Pulmonary artery endothelial cell (primary cell): ENCODE measurements around the gene DGKD. TPM values are rescaled to one million over a fixed set of nuclear protein-coding genes. Genes with fewer than 3 reads are reported as not detected.

Experiments
- DNase-seq: peaks from one replicate; pipeline ENCODE4 v3.0.0-alpha.2; 2011; ENCODE audit warnings: low read depth, low spot score
- total RNA-seq: library from RNA; depleted of rRNA; stranded (reverse); fragments of >200 nt; gene quantifications from 2 replicates; pipeline ENCODE4 v1.2.3, GENCODE V29; 2014

DGKD gene
- total RNA-seq, 1 donor from 2014 or later = 6.9 TPM

DNA sequence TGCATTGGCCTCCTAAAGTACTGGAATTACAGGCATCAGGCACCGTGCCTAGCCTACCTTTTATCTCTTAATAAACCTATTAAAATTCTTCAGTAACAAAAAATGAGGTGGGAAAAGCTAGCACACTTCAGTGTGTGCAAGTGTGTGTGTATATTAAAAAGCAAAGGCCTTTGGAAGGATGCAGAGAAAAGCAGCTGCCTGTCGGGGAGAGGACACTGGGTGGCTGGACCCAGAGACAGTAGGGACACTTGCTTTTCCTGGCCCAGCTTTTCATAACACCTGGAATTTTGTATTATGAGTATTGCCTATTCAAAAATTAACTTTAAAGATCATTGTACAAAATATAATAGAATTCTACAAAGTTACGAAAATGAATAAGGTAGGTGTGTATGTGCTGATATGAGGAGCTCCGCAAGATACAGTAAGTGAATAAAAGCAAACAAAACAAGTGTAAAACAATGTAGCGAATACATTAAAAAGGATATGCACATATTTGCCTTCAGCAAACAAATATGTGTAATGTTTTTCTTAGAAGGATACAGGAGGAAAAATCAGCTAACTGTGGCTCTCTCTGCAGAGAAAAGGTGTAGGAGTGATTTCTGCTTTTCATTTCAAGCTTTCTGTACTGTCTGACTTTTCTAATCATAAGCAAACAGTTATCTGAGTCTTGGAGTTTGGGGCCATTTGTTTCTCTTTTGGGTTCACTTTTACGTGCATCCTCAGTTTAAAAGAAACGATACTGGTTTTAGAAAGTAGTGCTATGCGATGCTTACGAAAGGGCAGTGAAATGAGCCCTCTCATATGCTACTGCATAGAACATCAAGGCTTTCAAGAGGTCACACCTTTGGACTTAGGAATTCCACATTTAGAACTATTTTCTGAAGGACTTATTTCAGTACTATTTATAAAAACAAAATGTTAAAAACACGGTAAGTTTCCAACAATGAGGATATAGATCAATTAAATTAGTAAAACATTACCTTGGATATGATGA, 141.5 kb downstream of the DGKD start:
- no peak for DNase-seq

DNA sequence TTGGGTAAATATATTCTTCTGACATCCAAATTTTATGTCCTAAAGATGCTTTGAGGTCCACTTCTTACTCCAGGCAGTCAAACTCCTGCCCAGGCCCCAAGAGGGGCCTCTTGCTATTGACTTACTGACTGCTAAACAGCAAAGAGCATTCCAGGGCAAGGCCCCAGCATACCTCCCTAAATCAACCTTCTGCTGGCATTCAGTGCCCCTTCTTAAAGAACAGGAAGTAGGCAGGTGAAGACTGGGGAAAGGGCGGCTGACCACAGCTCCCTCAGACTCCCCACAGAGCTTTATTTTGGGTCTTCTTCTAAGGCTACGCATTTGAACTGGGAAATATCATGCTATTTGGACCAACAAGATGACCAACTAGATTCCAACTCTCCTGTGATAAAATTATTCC, 143.4 kb downstream of the DGKD start:
- DNase-seq = no peak

DNA sequence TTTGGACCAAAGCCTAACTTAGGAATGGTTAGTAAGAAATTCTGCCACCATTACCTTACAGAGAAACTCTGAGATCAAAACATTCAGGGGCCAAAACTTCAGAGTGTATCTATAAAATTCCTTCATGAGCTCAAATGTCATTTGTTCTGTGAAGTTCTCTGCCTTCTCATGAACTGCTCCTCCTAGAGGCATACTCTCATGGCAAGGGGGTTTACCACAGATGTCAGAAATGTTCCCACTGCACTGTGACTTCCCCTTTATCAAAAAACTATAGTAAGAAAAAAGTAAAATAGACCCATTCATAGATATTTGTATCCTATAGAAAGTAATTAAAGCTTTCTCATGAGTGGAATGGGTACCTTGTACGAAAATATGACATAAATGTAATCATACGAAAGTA, 143.8 kb downstream of the DGKD start:
- DNase-seq = no peak

DNA sequence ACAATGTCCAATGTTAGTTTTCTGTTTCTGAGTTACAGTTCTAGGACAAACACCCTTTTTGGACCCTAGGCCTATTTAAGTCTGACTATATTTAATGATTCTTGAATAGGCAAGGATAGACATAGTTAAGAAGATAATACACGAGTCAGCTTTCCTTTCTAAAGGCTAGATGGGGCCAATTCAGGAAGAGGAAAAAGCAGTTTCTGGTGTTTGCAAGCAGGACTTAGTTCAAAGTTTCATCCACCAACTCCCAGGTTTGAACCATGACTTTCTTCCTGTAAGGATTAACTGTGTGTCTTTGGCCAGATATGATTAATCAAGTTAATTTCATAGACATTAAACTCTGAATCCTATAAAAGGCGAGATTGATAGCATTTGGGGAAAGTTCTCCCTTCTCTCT, 145.6 kb downstream of the DGKD start:
- DNase-seq = no peak

DNA sequence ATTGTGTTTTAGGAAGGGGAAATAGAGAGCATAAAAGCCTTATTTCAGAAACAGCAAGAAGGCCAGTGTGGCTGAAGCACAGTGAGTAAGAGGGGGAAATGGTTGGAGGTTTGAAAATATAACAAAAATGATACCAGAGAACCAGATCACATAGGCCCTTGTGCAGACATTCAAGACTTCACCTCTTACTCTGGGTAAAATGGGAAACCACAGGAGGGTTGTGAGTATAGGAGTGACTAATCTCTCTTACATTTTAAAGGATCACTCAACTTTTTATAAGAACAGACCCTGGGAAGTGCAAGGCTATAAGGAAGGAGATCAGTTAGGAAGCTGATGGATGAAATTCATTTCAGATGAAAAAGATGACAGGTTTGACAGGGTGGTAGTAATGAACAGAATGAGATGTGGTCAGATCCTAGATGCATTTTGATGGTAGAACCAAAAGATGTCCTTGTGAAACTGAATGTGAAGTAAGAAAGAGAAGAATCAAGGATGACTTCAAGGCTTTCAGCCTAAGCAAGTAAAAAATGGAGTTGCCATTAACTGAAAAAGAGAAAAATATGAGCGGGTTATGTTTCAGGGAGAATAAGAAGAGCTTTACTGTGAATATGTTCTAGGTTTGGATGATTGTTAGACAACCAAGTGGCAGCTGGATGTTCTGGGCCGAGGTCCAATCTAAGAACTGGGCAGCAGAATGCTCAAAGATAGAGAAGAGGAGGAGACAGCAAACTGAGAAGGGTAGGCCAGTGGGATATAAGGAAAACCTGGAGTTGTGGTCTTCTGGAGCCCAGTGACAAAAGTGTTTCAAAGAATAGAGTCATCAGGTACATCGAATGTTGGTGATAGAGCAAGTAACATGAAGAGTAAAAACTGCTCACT, 147.1 kb downstream of the DGKD start:
- no peak for DNase-seq

DNA sequence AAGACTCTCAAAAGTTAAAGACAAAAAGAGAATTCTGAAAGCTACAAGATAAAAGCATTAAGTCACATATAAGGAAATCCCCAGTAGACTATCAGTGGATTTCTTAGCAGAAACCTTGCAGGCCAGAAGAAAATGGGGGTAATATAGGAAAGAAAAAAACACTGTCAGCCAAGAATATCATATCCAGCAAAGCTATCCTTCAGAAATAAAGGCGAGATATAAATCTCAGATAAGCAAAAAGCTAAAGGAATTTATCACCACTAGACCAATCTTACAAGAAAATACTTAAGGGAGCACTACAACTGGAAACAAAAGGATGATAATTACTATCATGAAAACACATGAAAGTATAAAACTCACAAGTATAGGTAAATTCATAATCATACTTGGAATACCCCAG, 149.2 kb downstream of the DGKD start:
- DNase-seq = no peak

DNA sequence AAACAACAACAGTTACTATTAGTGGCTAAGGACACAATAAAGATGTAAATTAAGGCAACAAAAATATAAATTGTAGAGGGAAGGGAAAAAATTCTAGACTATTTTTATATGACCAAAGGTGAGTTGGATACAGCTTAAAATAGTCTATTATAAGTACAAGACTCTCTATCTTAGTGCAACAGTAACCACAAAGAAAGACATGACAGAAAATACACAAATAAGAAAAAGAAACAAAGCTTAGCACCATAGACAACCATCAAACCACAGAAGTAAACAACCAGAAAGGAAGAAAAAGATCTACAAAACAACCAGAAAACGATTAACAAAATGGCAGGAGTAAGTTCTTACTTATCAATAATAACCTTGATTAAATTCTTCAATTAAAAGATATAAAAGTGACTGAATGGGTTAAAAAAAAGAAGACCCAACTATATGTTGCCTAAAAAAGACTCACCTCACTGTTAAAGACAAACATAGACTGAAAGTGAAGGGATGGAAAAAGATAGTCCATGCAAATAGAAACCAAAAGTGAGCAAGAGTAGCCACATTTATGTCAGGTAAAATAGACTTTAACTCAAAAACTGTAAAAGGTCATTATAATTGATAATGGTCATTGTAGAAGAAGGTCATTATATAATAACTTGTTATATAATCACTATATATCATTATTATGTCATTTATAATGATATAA, 149.8 kb downstream of the DGKD start:
- DNase-seq = no peak

DNA sequence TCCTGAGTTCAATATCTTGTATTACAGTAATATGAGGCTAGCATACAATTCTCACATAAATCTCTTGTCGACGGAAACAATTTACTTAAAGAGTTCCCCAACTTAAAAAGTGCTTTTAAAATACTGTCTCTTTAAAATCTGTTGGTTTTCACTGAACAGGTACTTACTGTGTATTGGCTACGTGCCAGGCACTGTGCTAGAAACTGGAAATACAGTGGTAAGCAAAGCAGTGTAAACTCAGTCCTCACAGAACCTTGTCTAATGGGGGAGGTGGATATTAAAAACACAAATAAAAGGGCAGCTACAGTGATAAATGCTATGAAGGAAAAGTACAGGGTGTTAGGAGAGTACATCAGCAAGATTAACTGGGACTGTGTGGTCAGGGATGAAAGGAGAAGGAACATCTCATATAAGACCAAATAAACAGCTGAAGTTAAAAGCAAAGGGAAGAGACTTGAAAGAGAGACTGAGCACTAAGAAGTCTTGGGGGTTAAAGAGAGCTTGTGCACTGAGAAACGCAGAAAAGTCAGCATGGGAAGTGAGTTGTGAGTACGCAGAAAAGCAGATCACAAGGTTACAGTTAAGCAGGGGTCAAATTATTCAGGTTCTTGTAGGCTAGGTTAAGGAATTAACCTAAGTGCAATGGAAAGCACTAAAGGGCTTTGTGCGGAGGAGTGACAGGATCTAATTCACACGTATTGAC, 159.8 kb downstream of the DGKD start:
- no peak for DNase-seq

DNA sequence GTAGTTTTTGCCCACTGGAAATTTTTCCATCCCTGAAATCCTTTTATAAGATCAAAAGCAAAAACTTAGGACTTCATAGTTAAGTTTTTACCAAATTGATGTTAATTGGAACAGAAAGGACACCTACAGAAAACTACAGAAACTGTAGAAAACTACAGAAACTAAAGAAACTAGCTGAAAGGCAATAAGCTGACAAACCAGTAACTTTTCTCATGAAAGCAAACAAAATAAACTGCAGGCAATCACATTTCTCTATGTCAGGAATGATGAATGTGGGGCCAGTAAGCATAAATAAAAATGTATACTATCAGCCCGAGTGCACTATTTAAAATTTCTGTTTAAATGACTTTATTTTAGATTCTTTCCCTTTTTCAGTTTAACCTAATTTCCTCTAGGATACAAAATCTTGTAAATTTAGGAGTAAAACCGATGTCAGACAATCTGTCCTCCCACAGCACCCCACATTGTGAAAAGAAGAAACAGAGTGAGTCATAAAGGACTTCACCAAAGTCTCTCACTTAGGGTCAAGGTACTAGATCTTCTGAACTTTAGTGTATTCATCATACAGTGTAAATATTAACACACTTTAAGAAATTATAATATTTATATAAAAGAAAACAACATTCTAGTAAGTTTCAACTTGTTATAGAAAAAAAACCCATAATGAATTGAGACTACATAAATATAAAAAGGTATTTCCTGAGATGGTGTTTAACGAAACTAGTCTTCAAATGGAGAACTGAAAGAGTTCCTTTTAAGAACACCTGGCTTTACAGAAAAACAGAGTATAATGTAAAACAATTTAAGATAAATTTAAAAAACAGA, 165.7 kb downstream of the DGKD start:
- DNase-seq = no peak

Other genes with a start within 250 kb of the DGKD start
- gene ATG16L1, start 102.8 kb upstream of the DGKD start, total RNA-seq = 48.3 and 51.5 TPM in 2 replicates
- 0.07 TPM in 1 of 2 replicates, not detected in the other for gene SAG, start 46.7 kb upstream of the DGKD start, total RNA-seq
- gene USP40, start 212.3 kb downstream of the DGKD start, total RNA-seq = 21.7 and 22.5 TPM in 2 replicates